Peyer's patch (tissue), 4 donors: Measurements from ENCODE around the gene RRP1B. TPM values are rescaled to one million over a fixed set of nuclear protein-coding genes. Genes with fewer than 3 reads are reported as not detected.
A peak's percentile ranks its signal among the peaks of the same experiment; 100 is the strongest.

Source experiments
- DNase-seq, 3 donors: peaks; one replicate each; pipeline ENCODE4 v3.0.0-alpha.2; 2017 to 2019
- H3K27ac ChIP-seq, 4 donors: fragments of 200-600 bp; sonication (generic); one replicate each; pipeline ENCODE4 v1.5.1; 2016 to 2019
- H3K27me3 ChIP-seq, 2 donors: fragments of 200-600 bp; sonication (generic); one replicate each; pipeline ENCODE4 v1.5.1; 2019
- H3K36me3 ChIP-seq, 3 donors: fragments of 200-600 bp; sonication (generic); one replicate each; pipeline ENCODE4 v1.5.1; 2016 to 2019
- H3K4me1 ChIP-seq, 4 donors: fragments of 200-600 bp; sonication (generic); one replicate each; pipeline ENCODE4 v1.5.1; 2016 to 2019
- H3K4me3 ChIP-seq, 4 donors: fragments of 200-600 bp; sonication (generic); 1 replicate in 3 of 4; 2 replicates in 1 of 4; pipeline ENCODE4 v1.5.1; 2016 to 2019; ENCODE audit warnings: mild to moderate bottlenecking in 1 of 4
- H3K9me3 ChIP-seq, 4 donors: fragments of 200-600 bp; sonication (generic); one replicate each; pipeline ENCODE4 v1.5.1; 2016 to 2019; ENCODE audit warnings: mild to moderate bottlenecking in 1 of 4
- CTCF ChIP-seq, 6 experiments: fragments of 450-650 bp in 4 of 6; fragments of 200-600 bp in 2 of 6; sonication (generic) in 1 of 6; IDR thresholded peaks; one replicate each; pipeline ENCODE4 v1.5.1; 2017 to 2019; ENCODE audit warnings: antibody characterized with exemption in 6 of 6, mild to moderate bottlenecking in 3 of 6, moderate library complexity in 1 of 6
- POLR2A ChIP-seq, 2 donors: fragments of 450-650 bp; IDR thresholded peaks; one replicate each; pipeline ENCODE4 v1.5.1; 2017; ENCODE audit warnings: antibody characterized with exemption in 2 of 2, mild to moderate bottlenecking in 2 of 2, moderate library complexity in 2 of 2
- total RNA-seq, 4 donors: library from RNA; depleted of rRNA; stranded (reverse); fragments of >200 nt; gene quantifications; one replicate each; pipeline ENCODE4 v1.1.0, GENCODE V29; 2016

The RRP1B gene
- total RNA-seq, 4 donors from 2014 or later, result 10.7 to 28.1 (median 14.1) TPM

- Histone ChIP-seq H3K27me3 (no peaks in the 10 kb centered on the region), H3K4me1 (peaks cover 3 to 69% (median 23%) of the 10 kb centered on the region in 4 donors), H3K4me3 (no peak overlapping the region), H3K9me3 (no peaks in the 10 kb centered on the region), H3K27ac (peak overlapping the region in 3 of 4 donors; percentile 74 to 84 (median 80)), H3K36me3 (peaks cover 0 to 8% (median 0%) of the 10 kb centered on the region in 3 donors)
- TF ChIP-seq POLR2A (IDR thresholded peaks at IDR 0.05) (no peak), CTCF (IDR thresholded peaks at IDR 0.05) (no peak)
- no peak for DNase-seq
Measured at GRCh38 chr21:43726686-43727518, 67.5 kb downstream of the RRP1B start.

- Histone ChIP-seq H3K4me3 (peak overlapping the region in 3 of 4 donors; percentile 52 to 57 (median 55)), H3K27me3 (no peaks in the 10 kb centered on the region), H3K9me3 (no peaks in the 10 kb centered on the region), H3K36me3 (peaks cover 0 to 8% (median 0%) of the 10 kb centered on the region in 3 donors), H3K4me1 (peaks cover 3 to 71% (median 23%) of the 10 kb centered on the region in 4 donors), H3K27ac (peak overlapping the region; percentile 50 to 84 (median 77))
- peak in 1 of 3 donors; percentile 67 for DNase-seq
- no peak for TF ChIP-seq CTCF (IDR thresholded peaks at IDR 0.05)
- TF ChIP-seq POLR2A (IDR thresholded peaks at IDR 0.05), result no peak
Measured at GRCh38 chr21:43727519-43728153, 68.3 kb downstream of the RRP1B start.

- Histone ChIP-seq H3K36me3 (peaks cover 0 to 8% (median 0%) of the 10 kb centered on the region in 3 donors), H3K27me3 (no peaks in the 10 kb centered on the region), H3K4me3 (peak overlapping the region; percentile 34 to 57 (median 54)), H3K9me3 (no peaks in the 10 kb centered on the region), H3K27ac (peak overlapping the region; percentile 50 to 84 (median 77)), H3K4me1 (peaks cover 3 to 76% (median 23%) of the 10 kb centered on the region in 4 donors)
- peak in 1 of 3 donors; percentile 67 for DNase-seq
- no peak for TF ChIP-seq CTCF (IDR thresholded peaks at IDR 0.05)
Measured at GRCh38 chr21:43728154-43728466, 68.8 kb downstream of the RRP1B start.

DNA sequence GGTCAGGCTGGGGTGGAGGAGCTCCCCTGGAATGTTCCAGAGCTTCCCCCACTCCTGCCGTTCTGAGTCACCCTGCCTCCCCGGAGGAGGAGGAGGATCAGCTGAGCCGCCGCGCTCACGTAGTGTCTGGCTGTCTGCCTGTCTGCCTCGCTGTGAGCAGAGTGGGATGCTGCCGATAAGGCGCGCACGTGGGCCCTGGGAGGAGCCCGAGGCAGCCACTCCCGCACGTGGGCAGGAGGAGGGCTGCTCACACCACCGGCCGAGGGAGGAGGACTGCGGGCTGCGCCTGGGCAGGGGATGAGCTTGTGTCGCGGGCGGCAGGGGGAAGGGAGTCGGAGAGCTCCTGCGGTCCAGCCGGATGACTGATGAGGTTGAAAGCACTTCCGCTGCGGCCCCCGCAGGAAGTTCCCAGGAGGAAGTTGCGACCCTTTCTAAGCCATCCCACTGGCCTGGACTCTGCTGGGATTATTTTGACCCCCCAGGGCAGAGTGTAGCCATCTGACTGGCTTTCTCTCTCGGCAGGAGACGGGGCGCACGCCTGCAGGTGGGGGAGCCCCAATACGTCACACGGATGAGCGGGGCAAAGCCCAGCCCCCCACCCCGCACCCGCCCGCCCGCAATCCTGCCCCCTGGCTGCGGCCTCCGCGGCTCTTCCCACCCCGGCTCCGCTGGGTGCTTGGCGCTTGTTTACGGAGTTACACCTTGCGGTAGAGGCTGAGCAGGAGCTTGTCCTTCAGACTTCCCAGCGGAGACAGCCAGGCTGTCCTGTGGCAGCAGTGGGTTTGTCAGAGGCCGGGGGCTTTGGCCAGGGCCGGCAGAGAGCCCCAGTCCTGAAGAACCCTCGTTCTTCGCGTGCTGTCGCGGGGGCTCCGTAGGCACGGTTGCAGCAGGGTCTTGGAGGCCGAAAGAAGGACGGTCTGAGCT is 69.4 kb downstream of the RRP1B start:
- Histone ChIP-seq H3K9me3 (no peaks in the 10 kb centered on the region), H3K27ac (peak overlapping the region; percentile 64 to 84 (median 77)), H3K4me3 (peak overlapping the region; percentile 34 to 57 (median 54)), H3K27me3 (no peaks in the 10 kb centered on the region), H3K36me3 (peaks cover 0 to 7% (median 0%) of the 10 kb centered on the region in 3 donors), H3K4me1 (peaks cover 6 to 82% (median 23%) of the 10 kb centered on the region in 4 donors)
- DNase-seq, result peak; percentile 76 to 93 (median 91)
- peak in 1 of 2 donors; percentile 62 for TF ChIP-seq POLR2A (IDR thresholded peaks at IDR 0.05)
- TF ChIP-seq CTCF (IDR thresholded peaks at IDR 0.05), result peak in 2 of 6 experiments; percentile 6 to 17

DNA sequence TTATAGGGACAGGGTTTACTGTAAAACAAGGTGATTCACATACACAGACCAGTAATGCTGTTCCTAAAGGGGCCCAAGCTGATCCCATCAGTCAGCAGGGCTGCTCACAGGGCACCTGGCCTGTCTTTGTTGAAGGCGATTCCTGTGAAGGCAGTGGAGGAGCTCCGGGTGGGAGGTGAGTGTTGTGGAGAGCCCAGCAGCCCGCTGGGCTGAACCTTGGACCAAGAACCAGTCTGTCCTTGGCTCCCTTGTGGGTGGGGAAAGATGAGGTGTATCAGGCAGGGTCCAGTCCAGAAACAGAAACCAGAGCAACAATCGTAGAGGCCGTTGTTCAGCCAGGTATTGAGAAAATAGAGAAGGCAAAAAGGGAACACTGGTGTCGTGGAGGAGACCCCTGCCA is 72.1 kb downstream of the RRP1B start:
- H3K9me3 ChIP-seq, result no peaks in the 10 kb centered on the region
- no peaks in the 10 kb centered on the region for H3K27me3 ChIP-seq
- H3K4me1 ChIP-seq, result peaks cover 6 to 80% (median 19%) of the 10 kb centered on the region in 4 donors
- H3K4me3 ChIP-seq, result peak overlapping the region in 2 of 4 donors; percentile 31 to 35
- H3K27ac ChIP-seq, result peak overlapping the region in 3 of 4 donors; percentile 67 to 85 (median 84)
- peak in 2 of 3 donors; percentile 79 to 83 for DNase-seq
- peaks cover 0 to 16% (median 0%) of the 10 kb centered on the region in 3 donors for H3K36me3 ChIP-seq
- TF ChIP-seq POLR2A (IDR thresholded peaks at IDR 0.05), result peak; percentile 49 to 71
- no peak for TF ChIP-seq CTCF (IDR thresholded peaks at IDR 0.05)
